Activated gamma-delta T cell (primary cell): ENCODE measurements around the gene CEP72.
"Not testable (repeated sequence)": the region's sequence is repeated elsewhere in the genome, so short reads cannot be mapped to it uniquely, and the experiment has no call there.

Experiments
- DNase-seq: peaks from one replicate; lab custom pipeline; 2025; lab: John Stamatoyannopoulos, UW

Gene CEP72

DNA sequence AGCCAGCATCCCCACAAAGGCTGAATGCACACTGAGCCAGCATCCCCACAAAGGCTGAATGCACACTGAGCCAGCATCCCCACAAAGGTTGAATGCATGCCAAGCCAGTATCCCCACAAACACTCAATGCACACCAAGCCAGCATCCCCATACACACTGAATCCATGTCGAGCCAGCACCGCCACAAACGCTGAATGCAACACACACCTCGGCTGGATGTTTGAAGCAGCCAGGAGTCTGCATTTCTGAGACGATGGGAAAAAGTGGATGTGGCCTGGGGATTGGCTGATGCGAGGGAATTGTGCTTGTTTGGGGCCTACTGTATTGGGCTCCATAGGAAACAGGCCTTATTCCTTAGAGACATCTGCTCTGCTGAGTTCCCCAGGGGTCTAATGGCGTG is 30.9 kb upstream of the CEP72 start:
- no peak for DNase-seq

DNA sequence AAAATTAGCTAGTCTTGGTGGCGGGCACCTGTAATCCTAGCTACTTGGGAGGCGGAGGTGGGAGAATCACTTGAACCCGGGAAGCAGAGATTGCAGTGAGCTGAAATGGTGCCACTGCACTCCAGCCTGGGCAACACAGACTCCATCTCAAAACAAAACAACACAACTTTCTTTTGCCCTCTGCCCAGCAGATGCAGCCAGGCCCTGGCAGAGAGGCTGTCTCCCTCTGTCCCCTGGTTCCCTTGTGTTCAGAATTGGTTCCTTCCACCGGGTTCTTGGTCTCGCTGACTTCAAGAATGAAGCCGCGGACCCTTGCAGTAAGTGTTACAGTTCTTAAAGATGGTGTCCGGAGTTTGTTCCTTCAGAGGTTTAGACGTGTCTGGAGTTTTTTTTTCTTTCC is 30.2 kb upstream of the CEP72 start:
- no peak for DNase-seq

DNA sequence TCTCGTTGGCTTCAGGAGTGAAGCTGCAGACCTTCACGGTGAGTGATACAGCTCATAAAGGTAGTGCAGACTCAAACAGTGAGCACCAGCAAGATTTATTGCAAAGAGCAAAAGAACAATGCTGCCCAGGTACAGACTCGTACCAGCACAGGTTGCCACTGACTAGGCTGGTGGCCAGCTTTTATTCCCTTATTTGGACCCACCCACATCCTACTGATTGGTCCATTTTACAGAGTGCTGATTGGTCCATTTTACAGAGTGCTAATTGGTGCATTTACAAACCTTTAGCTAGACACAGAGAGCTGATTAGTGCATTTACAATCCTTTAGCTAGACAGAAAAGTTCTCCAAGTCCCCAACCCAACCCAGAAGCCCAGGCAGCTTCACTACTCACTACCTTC is 29.7 kb upstream of the CEP72 start:
- not testable (repeated sequence) for DNase-seq

DNA sequence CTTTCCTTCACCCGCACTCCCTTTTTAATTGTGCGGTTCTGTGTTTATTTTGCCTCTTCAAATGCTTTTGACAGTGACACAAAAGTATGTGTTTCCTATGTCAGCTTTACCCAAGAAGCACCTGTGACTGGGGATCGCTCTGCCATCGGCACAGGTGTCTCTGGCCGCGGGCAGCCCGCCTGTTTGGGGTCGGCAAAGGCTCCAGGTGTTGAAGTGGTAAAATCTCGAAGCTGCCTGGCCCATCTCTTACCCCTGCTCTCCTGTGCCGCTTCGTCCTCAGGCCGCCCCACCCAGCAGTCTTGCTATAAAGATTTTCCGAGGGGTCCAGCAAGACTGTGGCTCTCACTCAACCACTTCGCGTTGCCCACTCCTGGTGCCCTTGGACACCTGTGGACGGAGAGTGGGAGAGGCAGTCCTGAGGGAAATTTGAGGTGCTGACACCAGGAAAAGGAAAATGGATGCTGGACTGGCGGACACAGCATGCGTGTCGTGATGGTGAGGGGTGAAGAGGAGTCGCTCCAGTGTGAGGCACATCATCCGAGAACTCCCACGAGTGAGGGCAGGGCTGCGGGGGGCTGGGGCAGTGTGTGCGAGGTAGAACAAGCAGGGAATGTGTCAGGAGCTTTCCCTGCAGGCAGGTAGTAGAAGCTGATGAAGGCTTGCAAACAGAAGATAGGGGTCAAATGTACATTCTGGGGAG is 29.1 kb upstream of the CEP72 start:
- DNase-seq: no peak

DNA sequence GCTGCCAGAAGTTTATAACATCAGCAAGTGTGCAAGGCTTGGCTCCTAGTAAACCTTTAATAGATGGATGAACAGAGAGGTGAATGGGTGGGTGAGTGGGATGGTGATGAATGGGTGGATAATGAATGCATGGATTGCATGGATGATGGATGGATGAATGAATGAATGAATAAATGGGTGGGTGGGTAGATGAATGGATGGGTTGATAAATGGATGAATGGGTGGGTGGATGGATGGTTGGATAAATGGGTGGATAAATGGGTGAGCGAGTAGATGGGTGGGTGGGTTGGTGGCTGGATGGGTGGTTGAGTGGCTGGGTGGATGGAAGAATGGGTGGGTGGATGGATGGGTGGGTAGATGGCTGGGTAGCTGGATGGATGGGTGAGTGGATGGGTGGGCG is 28.5 kb upstream of the CEP72 start:
- no peak for DNase-seq

DNA sequence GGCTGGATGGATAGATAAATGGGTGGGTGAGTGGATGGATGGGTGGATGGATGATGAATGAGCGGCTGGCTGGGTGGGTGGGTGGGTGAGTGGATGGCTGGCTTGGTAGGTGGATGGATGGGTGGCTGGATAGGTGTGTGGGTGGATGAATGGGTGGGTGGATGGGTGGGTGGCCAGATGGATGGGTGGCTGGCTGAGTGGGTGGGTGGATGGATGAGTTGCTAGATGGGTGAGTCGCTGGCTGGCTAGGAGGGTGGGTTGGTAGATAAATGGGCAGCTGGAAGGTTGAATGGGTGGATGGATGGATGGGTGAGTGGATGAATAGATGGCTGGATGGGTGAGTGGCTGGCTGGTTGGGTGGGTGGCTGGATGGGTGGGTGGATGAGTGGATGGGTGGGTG is 27.9 kb upstream of the CEP72 start:
- no peak for DNase-seq

DNA sequence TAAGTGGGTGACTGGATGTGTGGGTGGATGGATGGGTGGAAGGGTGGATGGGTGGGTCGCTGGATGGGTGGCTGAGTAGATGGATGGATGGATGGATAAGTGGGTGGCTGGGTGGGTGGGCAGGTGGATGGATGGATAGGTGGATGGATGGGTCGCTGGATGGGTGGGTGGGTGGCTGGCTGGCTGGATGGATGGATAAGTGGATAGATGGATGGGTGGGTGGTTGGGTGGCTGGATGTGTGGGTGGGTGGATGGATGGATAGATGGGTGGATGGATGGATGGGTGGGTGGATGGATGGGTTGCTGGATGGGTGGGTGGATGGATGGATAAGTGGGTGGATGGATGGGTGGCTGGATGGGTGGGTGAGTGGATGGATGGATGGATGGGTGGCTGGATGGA is 27.3 kb upstream of the CEP72 start:
- DNase-seq: no peak

DNA sequence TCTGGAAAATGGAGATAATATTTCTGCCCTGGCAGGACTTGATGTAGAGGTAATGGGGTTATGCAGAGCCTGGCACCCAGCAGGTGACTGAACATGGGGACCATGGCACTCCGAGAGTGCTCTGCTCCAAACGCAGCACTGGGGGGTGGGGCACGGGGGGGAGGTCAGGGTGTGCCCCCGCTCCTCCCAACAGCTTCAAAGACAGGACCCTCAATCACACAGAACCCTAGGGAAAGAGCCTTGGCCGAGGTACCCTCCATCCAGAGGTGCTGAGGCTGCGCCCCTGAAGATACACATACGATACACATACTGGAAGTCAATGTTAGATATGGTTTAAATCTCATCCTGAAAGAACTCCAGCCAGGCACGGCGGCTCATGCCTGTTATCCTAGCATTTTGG is 26.6 kb upstream of the CEP72 start:
- no peak for DNase-seq

DNA sequence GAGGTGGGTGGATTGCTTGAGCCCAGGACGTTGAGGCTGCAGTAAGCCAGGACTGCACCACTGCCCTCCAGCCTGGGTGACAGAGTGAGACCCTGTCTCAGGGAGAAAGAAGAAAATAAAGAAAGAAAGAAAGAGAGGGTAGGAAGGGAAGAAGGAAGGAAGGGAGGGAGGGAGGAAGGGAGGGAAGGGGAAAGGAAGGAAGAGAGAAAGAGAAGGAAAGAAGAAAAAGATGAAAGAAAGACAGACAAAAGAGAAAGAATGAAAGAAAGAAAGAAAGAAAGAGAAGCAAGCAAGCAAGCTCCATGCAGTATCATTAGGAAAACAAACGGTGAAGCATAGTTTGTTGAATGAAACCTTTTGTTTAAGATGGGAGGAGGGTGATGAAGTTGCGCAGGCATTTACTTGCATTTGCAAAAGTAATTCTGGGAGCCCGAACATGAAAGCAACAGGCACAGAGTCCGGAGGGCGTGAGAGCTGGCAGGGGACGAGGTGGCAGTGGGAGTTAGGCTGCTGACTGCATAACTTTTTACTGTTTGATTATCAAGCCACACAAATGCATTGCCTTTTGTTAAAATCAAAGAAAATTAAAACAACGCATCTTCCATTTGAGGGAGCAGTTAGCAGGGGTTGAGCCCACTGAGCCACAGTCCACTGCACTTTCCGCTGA is 26.0 kb upstream of the CEP72 start:
- no peak for DNase-seq

DNA sequence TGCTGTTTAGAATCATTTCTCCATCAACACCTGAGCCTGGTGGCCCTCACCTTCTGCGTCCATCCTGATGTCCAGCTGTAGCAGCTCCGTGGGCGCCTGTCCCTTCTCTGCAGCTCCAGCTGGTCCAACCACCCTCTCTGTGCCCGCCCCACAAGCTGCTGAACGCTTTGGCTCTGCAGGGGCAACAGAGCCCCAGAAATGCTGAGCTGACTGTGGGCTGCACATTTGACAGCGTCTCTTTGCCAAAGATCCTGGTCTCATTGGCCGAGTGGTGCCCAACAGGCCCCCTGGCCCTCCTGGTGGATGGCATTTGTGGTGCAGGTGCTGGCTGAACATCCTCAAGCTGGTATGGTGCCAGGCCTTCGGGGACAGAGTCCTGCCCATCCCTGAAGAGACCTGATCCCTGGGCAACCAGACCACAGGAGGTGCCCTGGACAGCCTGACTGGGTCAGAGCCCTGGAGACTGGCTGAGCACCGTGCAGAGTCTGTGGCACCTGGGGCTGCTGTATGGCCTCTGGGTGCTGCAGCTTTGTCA is 25.3 kb upstream of the CEP72 start:
- DNase-seq: no peak

DNA sequence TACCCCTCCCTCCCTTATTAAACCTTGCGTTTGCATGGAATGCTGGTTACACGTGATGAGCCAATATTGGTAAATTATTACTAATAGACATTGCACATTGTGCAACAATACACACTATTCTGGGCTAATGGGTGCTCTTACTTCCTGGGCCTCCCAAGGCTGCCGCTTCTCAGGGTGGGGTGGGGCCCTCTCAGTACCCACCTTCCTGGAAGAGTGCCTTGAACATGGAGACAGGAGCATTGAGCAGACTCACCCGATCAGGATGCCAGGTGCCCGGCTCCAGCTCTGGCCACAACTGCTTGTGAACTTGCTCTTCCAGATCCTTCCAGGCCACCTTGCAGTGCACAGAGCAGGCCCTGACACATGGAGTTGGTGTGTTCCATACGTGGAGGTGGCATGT is 24.7 kb upstream of the CEP72 start:
- DNase-seq: no peak

DNA sequence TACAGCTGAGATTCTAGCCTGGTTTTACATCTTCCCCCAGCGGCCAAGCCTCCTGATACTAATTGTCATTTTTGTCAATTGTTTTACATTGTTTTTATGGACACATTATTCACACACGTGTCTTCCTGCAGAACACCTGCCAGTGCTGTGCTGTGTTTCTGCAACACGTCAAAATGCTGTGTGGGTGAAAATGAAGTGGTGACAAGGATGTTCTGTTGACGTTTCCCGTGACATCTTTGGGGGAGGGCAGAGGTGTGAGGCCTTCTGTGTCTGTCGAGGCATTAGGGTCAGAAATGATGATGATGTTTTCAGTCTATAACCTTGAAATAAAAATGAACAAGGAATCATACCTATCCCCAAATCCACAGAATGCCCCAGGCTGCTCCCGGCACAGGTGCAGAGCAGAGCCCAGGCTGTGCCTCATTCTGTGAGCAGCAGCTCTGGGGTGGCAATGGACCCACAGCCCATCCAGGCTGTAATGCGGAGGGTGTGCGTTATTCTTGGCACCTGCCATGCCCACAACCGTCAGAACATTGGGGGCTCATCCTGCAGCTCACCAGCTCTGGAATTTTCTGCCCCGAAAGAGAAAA is 23.6 kb upstream of the CEP72 start:
- DNase-seq: no peak

DNA sequence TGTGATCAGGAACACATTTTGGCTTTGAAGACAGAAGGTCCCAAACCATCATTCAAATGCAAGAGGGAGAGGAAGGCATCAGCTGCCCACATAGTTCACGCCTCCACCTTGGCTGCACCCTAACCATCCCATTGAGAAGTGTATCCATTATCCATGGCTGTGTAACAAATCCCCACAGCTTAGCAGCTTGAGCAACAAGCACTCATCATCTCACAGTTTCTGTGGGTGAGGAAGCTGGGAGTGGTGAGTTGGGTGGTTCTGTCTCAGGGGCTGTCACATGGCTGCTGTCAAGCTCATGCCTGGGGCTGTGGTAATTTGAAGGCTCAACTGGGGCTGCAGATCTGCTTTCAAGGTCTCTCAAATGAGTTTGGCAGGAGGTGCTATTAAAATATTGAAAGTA is 23.0 kb upstream of the CEP72 start:
- DNase-seq: no peak

DNA sequence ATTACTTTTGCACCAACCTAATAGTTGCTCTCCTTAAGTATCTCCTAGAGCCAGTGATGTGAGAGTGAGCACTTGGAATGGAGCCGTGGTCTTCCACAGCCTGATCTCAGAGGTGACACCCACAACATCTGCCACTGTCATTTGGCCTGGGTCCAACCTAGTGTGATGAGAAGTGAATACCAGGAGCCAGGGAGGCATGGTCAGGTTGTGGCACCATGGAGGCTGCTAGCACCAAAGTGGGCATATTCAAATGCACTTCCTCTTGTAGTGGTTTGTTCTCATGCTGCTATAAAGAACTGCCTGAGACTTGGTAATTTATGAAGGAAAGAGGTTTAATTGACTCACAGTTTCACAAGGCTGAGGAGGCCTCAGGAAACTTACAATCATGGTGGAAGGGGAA is 22.6 kb upstream of the CEP72 start:
- DNase-seq: no peak

DNA sequence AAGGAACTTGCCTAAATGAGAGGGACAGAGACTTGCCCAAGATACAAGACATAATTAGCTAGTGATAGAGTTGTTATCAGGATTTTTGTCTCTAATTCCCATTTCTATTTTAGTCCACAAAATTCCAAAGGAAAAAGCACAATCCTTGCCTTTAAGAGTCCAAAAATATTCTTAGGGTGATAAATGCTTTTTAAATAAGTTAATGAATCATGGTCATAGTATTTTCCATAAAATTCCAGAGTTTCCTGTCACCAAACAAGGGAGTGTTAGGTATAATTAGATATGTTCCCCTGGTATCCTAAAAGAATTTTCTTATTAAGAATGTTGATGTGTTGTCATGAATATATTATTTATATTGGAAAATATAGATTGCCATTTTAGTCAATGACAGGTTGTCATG is 21.8 kb upstream of the CEP72 start:
- no peak for DNase-seq

DNA sequence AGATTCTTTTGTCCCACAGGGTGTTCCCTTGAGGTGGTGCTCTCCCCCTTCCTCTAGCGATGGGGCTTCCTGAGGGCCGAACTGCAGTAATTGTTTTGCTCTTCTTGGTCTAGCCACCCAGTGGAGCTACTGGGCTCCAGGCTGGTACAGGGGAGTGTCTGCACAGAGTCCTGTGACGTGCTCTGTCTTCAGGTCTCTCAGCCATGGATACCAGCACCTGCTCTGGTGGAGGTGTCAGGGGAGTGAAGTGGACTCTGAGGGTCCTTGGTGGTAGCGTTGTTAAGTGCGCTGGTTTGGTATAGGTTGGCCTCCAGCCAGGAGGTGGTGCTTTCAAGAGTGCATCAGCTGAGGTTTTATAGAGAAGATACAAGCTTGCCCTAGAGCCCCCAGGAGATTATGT is 20.4 kb upstream of the CEP72 start:
- DNase-seq: no peak

DNA sequence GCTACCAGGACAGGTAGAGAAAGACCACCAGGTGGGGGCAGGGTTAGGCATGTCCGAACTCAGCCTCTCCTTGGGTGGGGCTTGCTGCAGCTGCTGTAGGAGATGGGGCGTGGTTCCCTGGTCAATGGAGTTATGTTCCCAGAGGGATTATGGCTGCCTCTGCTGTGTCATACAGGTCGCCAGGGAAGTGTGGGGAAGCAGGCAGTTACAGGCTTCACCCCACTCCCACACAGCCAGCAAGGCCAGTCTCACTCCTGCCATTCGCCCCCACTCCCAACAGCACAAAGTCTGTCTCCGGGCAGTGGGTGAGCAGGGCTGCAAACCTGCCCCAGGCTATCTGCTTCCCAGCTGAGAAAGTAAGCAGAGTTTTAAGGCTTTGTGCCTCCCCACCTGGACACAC is 20.0 kb upstream of the CEP72 start:
- DNase-seq: no peak

DNA sequence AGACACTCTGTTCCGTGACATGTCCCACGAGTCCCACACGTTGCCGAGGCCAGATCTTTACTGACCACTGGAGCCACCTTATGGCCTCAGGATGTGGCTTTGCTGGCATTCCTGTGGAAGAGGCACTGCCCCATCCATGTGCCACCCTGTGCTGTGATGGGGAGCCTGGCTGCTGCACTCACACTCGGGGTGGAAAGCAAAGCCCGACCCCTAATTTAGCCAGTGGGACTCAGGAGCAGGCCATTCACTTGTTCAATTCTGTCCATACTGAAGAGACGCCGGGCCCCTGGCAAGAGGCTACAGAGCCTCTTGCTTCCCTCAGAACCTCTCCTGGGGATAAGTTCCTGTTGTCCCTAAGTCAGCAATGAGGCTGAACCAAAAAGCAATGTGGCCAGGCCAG is 18.6 kb upstream of the CEP72 start:
- DNase-seq: no peak

DNA sequence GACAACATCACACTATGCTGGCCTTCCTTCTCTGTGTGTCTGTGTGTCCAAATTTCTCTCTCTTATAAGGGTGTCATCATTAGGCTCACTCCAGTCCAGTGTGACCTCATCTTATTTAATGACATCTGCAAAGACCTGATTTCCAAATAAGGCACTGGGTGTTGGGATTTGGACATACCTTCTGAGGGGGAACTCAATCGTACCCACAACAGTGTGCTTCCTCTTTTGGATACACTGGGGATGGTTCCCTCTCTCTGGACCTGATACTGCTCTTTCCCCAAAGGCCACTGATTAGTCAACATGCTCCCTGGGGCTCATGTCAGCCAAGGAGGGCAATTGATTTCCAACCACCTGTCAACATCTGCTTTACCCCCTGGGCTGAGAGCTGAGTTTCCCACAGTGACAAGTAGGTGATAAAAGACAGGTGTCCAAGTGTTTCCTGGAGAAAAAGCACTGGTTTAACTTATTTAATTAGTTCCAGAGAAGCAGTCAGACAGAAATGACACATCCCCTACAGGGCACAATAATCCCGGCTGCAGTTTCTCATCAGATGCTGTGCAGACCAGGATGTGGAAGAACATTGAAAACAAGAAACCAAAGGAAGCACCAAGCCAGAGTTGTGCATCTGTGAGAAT is 17.8 kb upstream of the CEP72 start:
- DNase-seq: no peak

DNA sequence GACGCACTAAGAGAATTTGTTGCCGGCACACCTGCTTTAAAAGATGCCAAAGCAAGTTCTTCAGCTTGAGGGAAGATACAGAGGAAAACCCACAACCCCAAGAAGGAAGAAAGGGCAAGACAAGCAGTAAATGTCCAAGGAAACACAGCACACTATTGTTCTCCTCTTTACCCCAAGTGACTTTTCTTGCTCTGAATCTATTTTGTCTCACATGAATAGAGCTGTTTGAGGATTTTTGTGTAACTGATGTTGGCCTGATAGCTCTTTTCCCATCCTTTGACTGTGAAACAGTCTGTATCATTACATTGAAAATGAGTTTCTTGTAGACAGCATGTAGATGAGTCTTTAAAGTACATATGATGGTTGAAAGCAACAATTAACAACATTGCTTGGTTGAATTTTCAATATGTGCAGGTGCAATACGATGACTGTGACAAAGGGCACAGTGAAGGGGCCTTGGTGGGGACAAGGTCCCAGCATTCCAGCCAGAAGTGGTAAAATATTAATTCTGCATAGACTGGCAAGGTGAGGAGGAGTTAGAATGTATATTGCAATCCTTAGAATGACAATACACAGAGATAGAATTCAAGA is 16.8 kb upstream of the CEP72 start:
- no peak for DNase-seq

DNA sequence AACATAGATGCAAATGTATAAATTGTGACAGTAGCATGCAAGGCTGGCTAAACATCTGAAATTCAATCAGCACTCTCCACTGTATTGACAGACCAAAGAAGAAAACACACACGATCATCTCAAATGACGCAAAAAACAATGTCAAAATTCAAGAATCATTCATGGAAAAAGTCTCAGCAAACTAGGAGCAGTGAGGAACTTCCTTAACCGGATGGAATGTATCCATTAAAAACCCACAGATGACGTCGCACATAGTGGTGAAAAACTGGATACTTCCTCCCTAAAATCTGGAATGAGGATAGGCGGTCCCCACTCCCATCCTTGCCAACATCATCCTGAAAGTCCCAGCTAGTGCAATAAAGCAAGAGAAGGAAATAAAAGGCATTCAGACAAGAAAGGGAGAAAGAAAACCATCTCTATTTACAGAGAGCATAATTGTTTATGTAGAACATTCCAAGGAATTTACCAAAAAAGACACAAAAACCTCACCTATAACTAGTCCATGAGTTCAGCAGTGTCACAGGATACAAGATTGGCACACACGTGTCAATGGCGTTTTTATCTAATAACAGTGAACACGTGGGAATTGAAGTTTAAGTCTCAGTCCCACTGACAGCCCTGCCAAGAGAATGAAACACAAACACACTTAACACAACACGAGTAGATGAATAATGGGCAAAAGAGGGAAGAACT is 14.1 kb upstream of the CEP72 start:
- no peak for DNase-seq

DNA sequence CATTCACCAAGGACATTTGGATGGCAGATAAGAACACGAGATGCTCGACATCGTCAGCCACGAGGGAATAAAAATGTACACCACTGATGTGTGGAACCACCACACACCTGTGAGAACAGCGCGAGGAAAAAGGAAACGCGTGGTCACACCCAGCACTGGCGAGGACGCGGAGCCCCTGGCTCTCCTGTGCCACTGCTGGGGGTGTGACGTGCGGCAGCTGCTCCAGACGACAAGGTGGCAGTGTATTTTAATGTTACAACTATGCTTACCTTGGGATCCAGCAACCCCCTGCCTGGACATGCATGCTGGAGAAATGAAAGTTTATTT is 13.6 kb upstream of the CEP72 start:
- DNase-seq: no peak
